Upper lobe of right lung (tissue), 1 donor: ENCODE data around the gene ELOVL1. TPM values are rescaled to one million over a fixed set of nuclear protein-coding genes. Genes with fewer than 3 reads are reported as not detected.
A peak's percentile ranks its signal among the peaks of the same experiment; 100 is the strongest.

Source experiments
- ATAC-seq: fragments of 200-7000 bp; cut with Tn5 transposase; one replicate; pipeline ENCODE4 v1.9.1; 2020; ENCODE audit warnings: mild to moderate bottlenecking, moderate library complexity
- DNase-seq: peaks from one replicate; pipeline ENCODE4 v3.0.0-alpha.2; 2020
- H3K27ac ChIP-seq: fragments of 200-600 bp; one replicate; pipeline ENCODE4 v1.8.0; 2022
- H3K27me3 ChIP-seq: fragments of 200-600 bp; one replicate; pipeline ENCODE4 v1.8.0; 2022; ENCODE audit warnings: mild to moderate bottlenecking
- H3K36me3 ChIP-seq: fragments of 200-600 bp; one replicate; pipeline ENCODE4 v1.8.0; 2022
- H3K4me1 ChIP-seq: fragments of 200-600 bp; one replicate; pipeline ENCODE4 v1.8.0; 2022
- H3K4me3 ChIP-seq: fragments of 200-600 bp; one replicate; pipeline ENCODE4 v1.8.0; 2022; ENCODE audit warnings: mild to moderate bottlenecking
- H3K9me3 ChIP-seq: fragments of 200-600 bp; one replicate; pipeline ENCODE4 v1.8.0; 2022
- CTCF ChIP-seq: fragments of 200-600 bp; IDR thresholded peaks from one replicate; pipeline ENCODE4 v1.8.0; 2022; ENCODE audit warnings: antibody characterized with exemption
- intact Hi-C: fragments of 100-400 bp; cut with DNase I; formaldehyde crosslinking; loops from one replicate; pipeline ENCODE4 v1.11.0; 2022
- total RNA-seq: library from RNA; stranded (reverse); fragmentation: NEBNext Ultra II Directional; extraction: Animal tissue kit (Norgen Biotek cat#: 25700); gene quantifications from one replicate; pipeline ENCODE4 v1.2.1, GENCODE V29; 2021
- donor health status: DM: no; HTN: yes; CAD: no; lungs with severe emphysema.

Gene ELOVL1
- total RNA-seq, 1 donor from 2014 or later: 98.9 TPM

GRCh38 chr1:43367026-43367903, 546 bp downstream of the ELOVL1 start:
- ATAC-seq (peak; percentile 82), DNase-seq (peak; percentile 74)
- Histone ChIP-seq H3K27me3 (no peaks in the 10 kb centered on the region), H3K4me1 (peaks cover 24% of the 10 kb centered on the region), H3K36me3 (peaks cover 33% of the 10 kb centered on the region), H3K9me3 (no peaks in the 10 kb centered on the region), H3K4me3 (peak overlapping the region; percentile 83), H3K27ac (peak overlapping the region; percentile 96)
- no peak for TF ChIP-seq CTCF
- intact Hi-C loops: no loop called here

GRCh38 chr1:43366601-43367025, 1.2 kb downstream of the ELOVL1 start:
- Histone ChIP-seq H3K27me3 (no peaks in the 10 kb centered on the region), H3K4me1 (peaks cover 24% of the 10 kb centered on the region), H3K27ac (peak overlapping the region; percentile 96), H3K4me3 (peak overlapping the region; percentile 83), H3K9me3 (no peaks in the 10 kb centered on the region), H3K36me3 (peaks cover 39% of the 10 kb centered on the region)
- no peak for TF ChIP-seq CTCF
- intact Hi-C loops: no loop called here
- ATAC-seq (peak; percentile 0), DNase-seq (no peak)

GRCh38 chr1:43366179-43366578, 1.6 kb downstream of the ELOVL1 start:
- ATAC-seq: peak; percentile 9
- peak overlapping the region; percentile 83 for H3K4me3 ChIP-seq

GRCh38 chr1:43365678-43366077, 2.1 kb downstream of the ELOVL1 start:
- peaks cover 24% of the 10 kb centered on the region for H3K4me1 ChIP-seq
- no peak for TF ChIP-seq CTCF

More at GRCh38 chr1:43366179-43366578, 1.6 kb downstream of the ELOVL1 start:
- H3K9me3 ChIP-seq: no peaks in the 10 kb centered on the region
- intact Hi-C loops: no loop called here
- H3K27me3 ChIP-seq: no peaks in the 10 kb centered on the region
- no peak for TF ChIP-seq CTCF
- peaks cover 43% of the 10 kb centered on the region for H3K36me3 ChIP-seq
- peak overlapping the region; percentile 96 for H3K27ac ChIP-seq
- peaks cover 24% of the 10 kb centered on the region for H3K4me1 ChIP-seq
- DNase-seq: peak; percentile 86

DNA sequence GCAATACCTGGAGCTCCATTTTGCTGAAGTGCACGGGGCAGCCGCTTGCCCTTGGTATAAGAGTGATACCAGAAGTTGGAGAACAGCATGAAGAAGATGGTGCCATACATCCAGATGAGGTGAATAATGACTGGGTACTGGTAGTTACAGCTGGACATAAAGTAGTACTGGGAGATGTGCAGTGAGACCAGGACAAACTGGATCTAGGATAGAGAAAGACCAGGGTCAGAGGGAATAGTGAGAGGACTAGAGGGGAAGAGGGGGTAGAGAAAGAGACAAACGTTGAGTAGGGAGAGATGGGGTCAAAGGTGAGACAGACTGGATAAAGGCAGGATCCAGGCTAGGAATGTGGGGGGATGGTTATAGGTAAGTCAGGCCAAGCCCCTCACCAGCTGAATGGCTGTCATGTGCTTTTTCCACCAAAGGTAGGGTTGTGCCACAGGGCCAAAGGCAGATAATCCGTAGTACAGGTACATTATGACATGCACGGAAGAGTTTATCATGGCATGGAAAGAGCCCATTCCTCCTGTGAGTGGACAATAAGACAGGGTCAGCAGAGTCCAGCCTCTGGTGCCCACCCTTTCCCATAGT, 3.8 kb downstream of the ELOVL1 start:
- peaks cover 46% of the 10 kb centered on the region for H3K36me3 ChIP-seq
- no peak overlapping the region for H3K4me3 ChIP-seq
- H3K27me3 ChIP-seq: no peaks in the 10 kb centered on the region
- DNase-seq (no peak), ATAC-seq (no peak)
- TF ChIP-seq CTCF: no peak
- peaks cover 22% of the 10 kb centered on the region for H3K4me1 ChIP-seq
- intact Hi-C loops: no loop called here
- no peaks in the 10 kb centered on the region for H3K9me3 ChIP-seq
- H3K27ac ChIP-seq: no peak overlapping the region

More at GRCh38 chr1:43365678-43366077, 2.1 kb downstream of the ELOVL1 start:
- H3K27ac ChIP-seq: no peak overlapping the region
- H3K4me3 ChIP-seq: no peak overlapping the region
- DNase-seq (no peak), ATAC-seq (no peak)
- peaks cover 46% of the 10 kb centered on the region for H3K36me3 ChIP-seq
- intact Hi-C loops: no loop called here
- H3K27me3 ChIP-seq: no peaks in the 10 kb centered on the region
- H3K9me3 ChIP-seq: no peaks in the 10 kb centered on the region
